AG09309 (cell line): Measurements from ENCODE around the gene NLGN1.
A peak's percentile ranks its signal among the peaks of the same experiment; 100 is the strongest.

Experiments
- DNase-seq: peaks from one replicate; pipeline ENCODE4 v3.0.0-alpha.2; 2010; ENCODE audit warnings: low read depth
- H3K4me3 ChIP-seq: 2 replicates; pipeline ENCODE4 v1.5.1; 2011; ENCODE audit warnings: mild to moderate bottlenecking, low read depth, low read length, moderate library complexity; ENCODE audit not compliant: control insufficient read depth
- TF ChIP-seq, protein P1 (sequence below): IDR thresholded peaks from 2 replicates; pipeline ENCODE4 v1.5.1; 2011; ENCODE audit warnings: mild to moderate bottlenecking, low read depth, low read length, inconsistent platforms; ENCODE audit not compliant: insufficient read depth, control insufficient read depth; ENCODE audit errors: missing control alignments

The NLGN1 gene

DNA sequence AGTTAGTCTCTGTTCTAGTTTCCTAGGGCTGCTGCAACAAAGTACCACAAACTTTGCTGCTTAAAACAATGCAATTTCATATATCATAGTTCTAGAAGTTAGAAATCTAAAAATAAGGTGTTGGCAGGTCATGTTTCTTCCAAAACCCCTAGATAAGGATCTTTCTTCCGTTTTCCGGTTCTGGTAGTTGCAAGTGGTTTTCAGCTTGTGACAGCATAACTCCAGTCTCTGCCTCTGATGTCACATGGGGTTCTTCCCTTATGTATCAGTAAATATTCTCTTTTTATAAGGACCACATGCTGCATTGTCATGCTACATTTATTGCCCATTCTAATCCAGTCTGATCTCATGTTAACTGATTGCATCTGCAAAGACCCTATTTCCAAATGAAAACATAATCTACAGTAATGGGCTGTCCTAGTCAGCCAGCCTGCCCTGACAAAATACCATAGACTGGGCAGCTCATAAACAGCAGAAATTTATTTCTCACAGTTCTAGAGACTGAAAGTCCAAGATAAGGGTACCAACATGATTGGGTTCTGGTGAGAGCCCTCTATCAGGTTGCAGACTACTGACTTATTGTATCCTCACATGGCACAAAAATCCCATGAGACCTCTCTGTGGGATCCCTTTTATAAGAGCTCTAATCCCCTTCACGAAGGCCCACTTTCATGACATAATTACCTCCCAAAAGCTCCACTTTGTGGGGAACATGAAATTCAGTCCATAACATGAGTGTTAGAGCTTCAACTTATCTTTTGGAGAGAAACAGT is 819.6 kb downstream of the NLGN1 start:
- TF ChIP-seq, protein P1, sequence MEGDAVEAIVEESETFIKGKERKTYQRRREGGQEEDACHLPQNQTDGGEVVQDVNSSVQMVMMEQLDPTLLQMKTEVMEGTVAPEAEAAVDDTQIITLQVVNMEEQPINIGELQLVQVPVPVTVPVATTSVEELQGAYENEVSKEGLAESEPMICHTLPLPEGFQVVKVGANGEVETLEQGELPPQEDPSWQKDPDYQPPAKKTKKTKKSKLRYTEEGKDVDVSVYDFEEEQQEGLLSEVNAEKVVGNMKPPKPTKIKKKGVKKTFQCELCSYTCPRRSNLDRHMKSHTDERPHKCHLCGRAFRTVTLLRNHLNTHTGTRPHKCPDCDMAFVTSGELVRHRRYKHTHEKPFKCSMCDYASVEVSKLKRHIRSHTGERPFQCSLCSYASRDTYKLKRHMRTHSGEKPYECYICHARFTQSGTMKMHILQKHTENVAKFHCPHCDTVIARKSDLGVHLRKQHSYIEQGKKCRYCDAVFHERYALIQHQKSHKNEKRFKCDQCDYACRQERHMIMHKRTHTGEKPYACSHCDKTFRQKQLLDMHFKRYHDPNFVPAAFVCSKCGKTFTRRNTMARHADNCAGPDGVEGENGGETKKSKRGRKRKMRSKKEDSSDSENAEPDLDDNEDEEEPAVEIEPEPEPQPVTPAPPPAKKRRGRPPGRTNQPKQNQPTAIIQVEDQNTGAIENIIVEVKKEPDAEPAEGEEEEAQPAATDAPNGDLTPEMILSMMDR, result no peak
- DNase-seq, result no peak
- H3K4me3 ChIP-seq, result no peak overlapping the region

DNA sequence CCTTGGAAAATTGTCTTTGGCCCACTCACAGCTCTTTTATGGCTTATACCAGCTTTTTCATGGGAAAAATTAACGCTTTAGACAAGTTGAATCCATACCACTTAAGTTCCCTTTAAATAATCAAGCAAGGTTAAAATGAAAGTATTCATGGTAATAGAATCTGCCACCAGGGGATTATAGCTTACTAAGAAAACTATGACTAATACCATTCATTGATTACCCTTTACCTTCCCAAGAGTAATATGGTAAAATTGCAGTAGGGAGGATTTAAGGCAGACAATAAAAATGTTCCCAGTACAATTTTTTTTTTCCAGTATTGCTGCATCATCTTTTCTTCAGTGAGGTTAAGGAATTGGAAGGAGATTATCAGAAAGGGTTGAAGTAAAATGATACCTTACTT is 820.5 kb downstream of the NLGN1 start:
- no peak overlapping the region for H3K4me3 ChIP-seq
- TF ChIP-seq, protein P1, result no peak
- no peak for DNase-seq

DNA sequence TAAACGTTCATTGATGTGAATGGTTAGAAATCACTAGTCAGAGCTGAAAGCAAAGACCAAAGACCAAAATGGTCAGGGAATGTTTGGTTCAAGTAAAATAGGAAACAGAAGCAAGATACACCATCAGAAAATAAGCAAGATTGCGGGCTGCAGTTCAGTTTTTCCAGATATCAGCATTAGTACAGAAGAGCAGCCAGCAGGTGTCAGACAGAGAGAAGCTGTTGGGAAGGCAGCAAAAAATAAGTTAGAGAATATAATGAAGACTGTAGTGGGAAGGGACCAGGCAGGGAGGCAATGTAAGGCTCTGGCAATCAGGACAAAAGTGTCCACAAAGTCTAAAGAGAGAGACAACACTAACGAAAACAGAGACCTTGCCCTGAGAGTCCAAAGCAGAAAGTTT is 822.2 kb downstream of the NLGN1 start:
- DNase-seq, result no peak
- no peak overlapping the region for H3K4me3 ChIP-seq
- TF ChIP-seq, protein P1, result peak; percentile 20

DNA sequence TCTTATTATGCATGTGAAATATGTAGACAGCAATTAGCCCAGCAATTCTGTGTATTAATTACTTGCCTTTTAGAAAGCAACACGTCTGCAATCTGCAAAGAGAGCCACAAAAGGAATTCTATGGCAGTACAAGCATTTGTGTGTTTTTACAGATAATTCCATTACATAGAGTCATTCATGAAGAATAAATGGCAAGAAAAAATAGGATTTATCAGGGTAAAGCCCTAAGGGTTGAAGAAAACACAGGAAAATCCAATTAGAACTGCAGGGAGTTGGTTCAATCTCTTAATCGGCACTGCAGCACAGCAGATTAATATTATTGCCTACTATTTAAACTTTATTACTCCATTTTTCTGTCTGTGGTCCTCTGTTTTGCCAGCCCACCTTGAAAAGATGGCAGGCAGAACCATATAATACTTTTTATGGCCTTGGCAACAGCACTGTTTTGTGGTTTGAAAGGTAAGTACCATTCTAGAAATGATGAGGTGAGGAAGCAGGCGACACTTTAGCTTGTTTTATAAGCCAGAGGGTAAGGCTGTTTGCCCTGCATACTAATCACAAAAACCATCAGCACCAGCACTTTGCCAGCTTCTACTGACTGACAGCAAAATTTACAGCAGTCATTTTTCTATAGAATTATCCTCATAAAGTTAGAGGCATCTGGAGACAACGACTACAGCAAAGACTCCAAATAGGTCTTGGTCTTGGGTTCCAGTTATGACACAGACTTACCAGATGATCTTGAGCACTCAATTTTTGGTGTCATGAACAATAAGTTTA is 823.4 kb downstream of the NLGN1 start:
- H3K4me3 ChIP-seq, result no peak overlapping the region
- no peak for DNase-seq
- TF ChIP-seq, protein P1, result no peak

DNA sequence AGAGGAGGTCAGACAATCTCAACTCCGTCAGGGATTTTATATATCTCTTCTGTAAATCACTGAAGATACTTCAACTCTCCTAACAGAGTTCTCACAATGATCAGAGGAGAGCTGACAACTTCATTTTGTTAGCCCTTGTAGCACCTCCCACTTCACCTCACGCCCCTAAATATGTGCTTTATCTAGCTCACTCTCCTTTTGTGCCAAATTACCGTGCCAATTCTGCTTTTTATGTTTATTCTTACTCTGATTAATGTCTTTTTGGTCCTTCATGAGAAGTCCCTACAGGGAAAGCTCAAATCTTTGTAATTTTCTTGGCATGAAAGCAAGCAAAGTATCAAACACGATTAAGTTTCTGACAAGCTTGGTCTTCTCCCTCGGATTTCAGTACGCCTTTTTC is 825.5 kb downstream of the NLGN1 start:
- TF ChIP-seq, protein P1, result no peak
- DNase-seq, result no peak
- H3K4me3 ChIP-seq, result no peak overlapping the region

DNA sequence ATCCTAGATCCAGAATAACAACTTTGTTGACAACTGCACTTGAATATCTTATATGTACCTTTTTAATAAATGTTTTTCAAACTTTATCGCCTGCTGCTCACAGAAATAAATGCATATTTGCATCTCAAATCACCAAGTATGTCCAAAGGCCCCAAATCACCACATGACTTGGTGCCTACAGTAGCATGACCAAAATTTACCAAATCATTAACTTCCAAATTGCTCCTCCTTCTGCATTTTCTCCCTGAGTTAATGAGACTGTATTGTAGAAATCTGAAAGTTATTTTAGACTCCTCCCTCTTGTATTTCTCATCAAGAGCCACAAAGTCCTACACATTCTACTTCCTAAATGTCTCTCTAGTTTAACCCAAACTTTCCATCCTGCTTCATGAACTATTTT is 826.1 kb downstream of the NLGN1 start:
- H3K4me3 ChIP-seq, result no peak overlapping the region
- DNase-seq, result no peak
- TF ChIP-seq, protein P1, result no peak
